ENCODE results near the gene RBM10.

RBM10 gene

GRCh38 chrX:47146936-47147859 is 2.2 kb downstream of the RBM10 start:
- no peak for DNase-seq (ENCODE audit: low read depth in 2 of 2)

GRCh38 chrX:47148946-47149345 is 3.9 kb downstream of the RBM10 start:
- DNase-seq (ENCODE audit: low read depth in 2 of 2) = no peak

- DNase-seq (ENCODE audit: low read depth in 2 of 2) = no peak
Observed at GRCh38 chrX:47151435-47151834, 6.4 kb downstream of the RBM10 start.

- no peak for DNase-seq (ENCODE audit: low read depth in 2 of 2)
Observed at GRCh38 chrX:47156611-47157520, 11.8 kb downstream of the RBM10 start.

GRCh38 chrX:47158131-47158530 is 13.1 kb downstream of the RBM10 start:
- DNase-seq (ENCODE audit: low read depth in 2 of 2) = no peak

GRCh38 chrX:47158781-47159180 is 13.8 kb downstream of the RBM10 start:
- no peak for DNase-seq (ENCODE audit: low read depth in 2 of 2)

GRCh38 chrX:47160781-47161180 is 15.8 kb downstream of the RBM10 start:
- DNase-seq (ENCODE audit: low read depth in 2 of 2) = no peak

- no peak for DNase-seq (ENCODE audit: low read depth in 2 of 2)
Observed at GRCh38 chrX:47162927-47163583, 18.0 kb downstream of the RBM10 start.

GRCh38 chrX:47164420-47164819 is 19.4 kb downstream of the RBM10 start:
- no peak for DNase-seq (ENCODE audit: low read depth in 2 of 2)

- DNase-seq (ENCODE audit: low read depth in 2 of 2) = no peak
Observed at GRCh38 chrX:47166126-47166525, 21.1 kb downstream of the RBM10 start.

GRCh38 chrX:47168495-47169073 is 23.6 kb downstream of the RBM10 start:
- no peak for DNase-seq (ENCODE audit: low read depth in 2 of 2)

- no peak for DNase-seq (ENCODE audit: low read depth in 2 of 2)
Observed at GRCh38 chrX:47169273-47169672, 24.3 kb downstream of the RBM10 start.

GRCh38 chrX:47169726-47170515 is 24.9 kb downstream of the RBM10 start:
- DNase-seq (ENCODE audit: low read depth in 2 of 2) = no peak

- DNase-seq (ENCODE audit: low read depth in 2 of 2) = no peak
Observed at GRCh38 chrX:47170861-47171692, 26.1 kb downstream of the RBM10 start.

GRCh38 chrX:47171996-47172395 is 27.0 kb downstream of the RBM10 start:
- DNase-seq (ENCODE audit: low read depth in 2 of 2) = no peak

GRCh38 chrX:47172549-47172948 is 27.5 kb downstream of the RBM10 start:
- no peak for DNase-seq (ENCODE audit: low read depth in 2 of 2)

GRCh38 chrX:47172971-47173792 is 28.2 kb downstream of the RBM10 start:
- DNase-seq (ENCODE audit: low read depth in 2 of 2) = no peak

- no peak for DNase-seq (ENCODE audit: low read depth in 2 of 2)
Observed at GRCh38 chrX:47174376-47174775, 29.4 kb downstream of the RBM10 start.

Data from stimulated activated CD8-positive, alpha-beta memory T cell treated with anti-CD3 and anti-CD28 coated beads, Interleukin-2, amount 100 ng/mL, for 48 hours (primary cell).